PFSK-1 (cell line): ENCODE data around the gene TMEM62.

ENCODE experiments used
- FOXP2 ChIP-seq: optimal IDR thresholded peaks from 2 replicates; pipeline ENCODE3; 2011; ENCODE audit warnings: borderline replicate concordance, control low read depth, inconsistent platforms; ENCODE audit not compliant: insufficient read depth; ENCODE audit errors: extremely low read length, extremely low read depth
- POLR2AphosphoS5 ChIP-seq: IDR thresholded peaks from 2 replicates; pipeline ENCODE4 v1.6.1; 2012; ENCODE audit warnings: low read depth, mild to moderate bottlenecking, control low read depth, low read length, moderate library complexity
- SIN3A ChIP-seq: IDR thresholded peaks from 2 replicates; pipeline ENCODE4 v1.6.1; 2012; ENCODE audit warnings: mild to moderate bottlenecking, low read length, moderate library complexity, borderline replicate concordance; ENCODE audit not compliant: insufficient read depth
- TAF1 ChIP-seq: IDR thresholded peaks from 2 replicates; pipeline ENCODE4 v1.6.1; 2012; ENCODE audit warnings: low read length, control low read depth, borderline replicate concordance; ENCODE audit not compliant: insufficient read depth
- TF ChIP-seq, protein P1 (sequence below), 2 experiments: IDR thresholded peaks; 2 replicates each; pipeline versions ENCODE4 v1.6.1 to v1.8.0; 2011 to 2012; ENCODE audit warnings: low read depth in 2 of 2, low read length in 2 of 2, control low read depth in 1 of 2, inconsistent platforms in 1 of 2, mild to moderate bottlenecking in 1 of 2, moderate library complexity in 1 of 2; ENCODE audit not compliant: insufficient read depth in 1 of 2

The TMEM62 gene

DNA sequence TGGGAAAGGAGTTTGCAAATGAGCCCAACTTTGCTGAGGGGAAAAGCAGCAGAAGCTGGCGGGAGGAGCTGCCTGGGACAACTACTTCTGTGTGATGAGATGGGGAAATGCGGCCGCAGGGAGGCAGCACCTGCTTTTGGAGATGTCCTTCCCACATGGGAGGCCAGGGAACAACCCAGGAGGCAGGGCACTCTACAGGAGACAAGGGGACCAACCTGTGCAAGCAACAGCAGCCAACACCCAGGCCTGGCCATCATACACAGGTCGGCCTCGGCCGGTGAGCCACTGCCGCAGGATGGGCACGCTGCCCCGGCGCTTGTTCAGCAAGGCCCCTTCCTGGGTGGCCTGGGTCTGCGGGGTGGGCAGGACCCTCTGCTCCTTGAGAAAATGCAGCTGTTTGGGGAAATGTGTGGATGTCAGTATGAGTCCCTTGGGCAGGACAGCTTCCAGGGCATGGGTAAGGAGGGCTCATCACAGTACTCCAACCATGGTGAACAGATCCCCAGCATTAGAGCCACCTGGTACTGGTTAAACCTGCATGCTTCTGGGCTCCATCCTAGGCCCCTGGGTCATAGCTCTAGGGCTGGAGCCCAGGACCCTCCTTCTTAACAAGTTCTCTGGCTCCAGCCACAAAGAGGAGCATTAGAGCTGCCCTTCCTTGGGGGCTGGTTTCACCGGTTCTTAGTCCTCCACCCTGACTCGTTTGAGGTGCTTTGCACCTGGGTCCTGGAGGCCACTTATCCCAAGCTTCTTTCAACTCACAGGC lies 75.9 kb downstream of the TMEM62 start:
- TF ChIP-seq, protein P1, sequence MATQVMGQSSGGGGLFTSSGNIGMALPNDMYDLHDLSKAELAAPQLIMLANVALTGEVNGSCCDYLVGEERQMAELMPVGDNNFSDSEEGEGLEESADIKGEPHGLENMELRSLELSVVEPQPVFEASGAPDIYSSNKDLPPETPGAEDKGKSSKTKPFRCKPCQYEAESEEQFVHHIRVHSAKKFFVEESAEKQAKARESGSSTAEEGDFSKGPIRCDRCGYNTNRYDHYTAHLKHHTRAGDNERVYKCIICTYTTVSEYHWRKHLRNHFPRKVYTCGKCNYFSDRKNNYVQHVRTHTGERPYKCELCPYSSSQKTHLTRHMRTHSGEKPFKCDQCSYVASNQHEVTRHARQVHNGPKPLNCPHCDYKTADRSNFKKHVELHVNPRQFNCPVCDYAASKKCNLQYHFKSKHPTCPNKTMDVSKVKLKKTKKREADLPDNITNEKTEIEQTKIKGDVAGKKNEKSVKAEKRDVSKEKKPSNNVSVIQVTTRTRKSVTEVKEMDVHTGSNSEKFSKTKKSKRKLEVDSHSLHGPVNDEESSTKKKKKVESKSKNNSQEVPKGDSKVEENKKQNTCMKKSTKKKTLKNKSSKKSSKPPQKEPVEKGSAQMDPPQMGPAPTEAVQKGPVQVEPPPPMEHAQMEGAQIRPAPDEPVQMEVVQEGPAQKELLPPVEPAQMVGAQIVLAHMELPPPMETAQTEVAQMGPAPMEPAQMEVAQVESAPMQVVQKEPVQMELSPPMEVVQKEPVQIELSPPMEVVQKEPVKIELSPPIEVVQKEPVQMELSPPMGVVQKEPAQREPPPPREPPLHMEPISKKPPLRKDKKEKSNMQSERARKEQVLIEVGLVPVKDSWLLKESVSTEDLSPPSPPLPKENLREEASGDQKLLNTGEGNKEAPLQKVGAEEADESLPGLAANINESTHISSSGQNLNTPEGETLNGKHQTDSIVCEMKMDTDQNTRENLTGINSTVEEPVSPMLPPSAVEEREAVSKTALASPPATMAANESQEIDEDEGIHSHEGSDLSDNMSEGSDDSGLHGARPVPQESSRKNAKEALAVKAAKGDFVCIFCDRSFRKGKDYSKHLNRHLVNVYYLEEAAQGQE (IDR thresholded peaks at IDR 0.05; ENCODE audit: insufficient read depth in 1 of 2, low read depth in 2 of 2, low read length in 2 of 2): no peak
- TF ChIP-seq TAF1 (no peak), FOXP2 (no peak), SIN3A (no peak), POLR2AphosphoS5 (no peak)

DNA sequence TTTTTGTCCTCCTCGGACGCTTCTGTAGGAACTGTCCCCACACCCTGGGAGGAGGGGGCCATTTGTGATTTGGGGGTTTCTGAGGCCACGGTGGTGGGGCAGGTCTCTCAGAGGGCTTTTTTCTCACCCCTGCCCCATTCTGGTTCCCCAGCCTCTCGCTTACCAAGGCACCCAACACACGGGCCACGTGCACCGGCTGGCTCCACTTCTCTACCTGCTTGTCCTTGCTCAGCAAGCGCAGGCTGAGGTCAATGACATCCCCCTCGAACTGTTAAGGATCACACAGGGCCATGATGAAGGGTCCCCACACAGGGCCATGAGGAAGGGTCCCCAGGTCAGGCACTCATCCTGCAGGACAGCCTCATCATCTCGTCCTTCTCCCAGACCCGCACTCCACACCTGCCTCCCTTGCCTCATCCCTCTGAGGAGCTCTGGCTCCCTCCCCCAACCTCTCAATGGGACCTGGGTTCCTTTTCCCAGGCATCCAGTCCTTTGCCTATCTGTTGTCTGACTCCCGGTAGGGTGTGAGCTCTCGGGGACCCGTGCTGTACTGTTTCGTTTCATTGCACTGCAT lies 76.9 kb downstream of the TMEM62 start:
- TF ChIP-seq TAF1 (no peak), FOXP2 (no peak), POLR2AphosphoS5 (no peak), SIN3A (no peak)
- TF ChIP-seq, protein P1 (IDR thresholded peaks at IDR 0.05; ENCODE audit: insufficient read depth in 1 of 2, low read depth in 2 of 2, low read length in 2 of 2): no peak

DNA sequence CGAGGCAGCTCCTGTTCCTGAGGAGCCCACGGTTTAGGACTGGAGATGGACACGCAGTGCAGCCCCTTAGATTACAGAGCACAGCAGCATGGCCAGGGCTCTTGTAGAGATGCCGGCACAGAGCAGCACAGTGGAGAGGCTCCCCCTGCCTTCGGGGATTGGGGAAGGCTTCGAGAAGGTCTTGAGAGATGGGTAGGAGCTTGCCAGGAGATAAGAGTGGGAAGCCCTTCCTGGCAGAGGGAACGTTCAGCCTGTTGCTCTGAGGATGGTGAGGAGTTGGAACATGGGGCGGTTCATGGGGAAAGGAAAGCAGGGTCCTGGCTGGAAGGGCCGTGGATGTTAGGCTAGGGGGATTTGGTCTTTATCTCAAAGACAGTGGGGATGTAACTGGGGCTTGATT lies 77.4 kb downstream of the TMEM62 start:
- no peak for TF ChIP-seq POLR2AphosphoS5
- TF ChIP-seq FOXP2: no peak
- no peak for TF ChIP-seq SIN3A
- TF ChIP-seq, protein P1 (IDR thresholded peaks at IDR 0.05; ENCODE audit: insufficient read depth in 1 of 2, low read depth in 2 of 2, low read length in 2 of 2): no peak
- no peak for TF ChIP-seq TAF1

DNA sequence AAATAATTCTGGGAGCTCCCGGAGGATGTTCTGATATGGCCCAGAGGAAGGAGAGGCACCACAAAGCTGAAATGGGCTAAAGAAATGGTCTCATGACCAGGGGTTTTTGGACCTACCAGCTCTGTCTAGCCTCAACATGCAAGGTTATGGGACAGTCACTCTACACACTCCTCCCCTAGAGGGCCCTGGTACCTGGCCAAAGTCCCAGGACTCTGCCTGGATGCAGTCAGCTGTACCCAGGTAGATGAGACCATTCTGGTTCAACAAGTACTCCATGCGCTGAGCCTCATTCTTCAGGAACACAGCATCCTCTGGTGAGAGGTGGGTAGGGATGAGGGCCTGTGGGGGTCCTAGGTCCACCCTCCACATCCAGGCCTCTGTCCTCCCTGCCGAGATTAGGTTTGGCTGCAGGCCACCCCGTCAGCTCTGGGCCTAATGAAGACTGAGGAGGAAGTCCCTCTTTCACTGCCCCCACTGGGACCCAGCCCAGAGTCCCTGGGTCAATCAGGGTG lies 77.9 kb downstream of the TMEM62 start:
- TF ChIP-seq TAF1: no peak
- no peak for TF ChIP-seq SIN3A
- no peak for TF ChIP-seq POLR2AphosphoS5
- TF ChIP-seq, protein P1 (IDR thresholded peaks at IDR 0.05; ENCODE audit: insufficient read depth in 1 of 2, low read depth in 2 of 2, low read length in 2 of 2): no peak
- no peak for TF ChIP-seq FOXP2

DNA sequence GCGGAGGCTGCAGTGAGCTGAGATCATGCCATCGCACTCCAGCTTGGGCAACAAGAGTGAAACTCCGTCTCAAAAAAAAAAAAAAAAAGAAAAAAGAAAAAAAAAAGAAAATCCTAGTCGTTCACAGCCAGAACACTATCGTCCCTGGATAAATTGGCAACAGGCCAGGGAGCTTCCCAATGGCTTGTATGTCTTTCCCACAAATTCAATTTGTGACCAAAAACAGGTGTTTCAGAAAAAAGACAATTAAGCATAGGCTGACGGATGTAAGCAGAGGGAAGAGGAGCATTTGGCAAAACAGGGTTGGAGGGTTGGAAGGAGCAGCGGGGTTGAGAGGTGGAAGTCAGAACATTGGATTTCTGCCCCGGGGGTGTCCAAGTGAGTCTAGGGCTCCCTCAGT lies 78.9 kb downstream of the TMEM62 start:
- TF ChIP-seq, protein P1 (IDR thresholded peaks at IDR 0.05; ENCODE audit: insufficient read depth in 1 of 2, low read depth in 2 of 2, low read length in 2 of 2): no peak
- TF ChIP-seq POLR2AphosphoS5: no peak
- no peak for TF ChIP-seq SIN3A
- TF ChIP-seq TAF1: no peak
- TF ChIP-seq FOXP2: no peak
